GM21390 (cell line): Measurements from ENCODE around the gene TRIM5.
"Not testable (repeated sequence)": the region's sequence is repeated elsewhere in the genome, so short reads cannot be mapped to it uniquely, and the experiment has no call there.

Source experiments
- ATAC-seq: cut with Tn5 transposase; IDR thresholded peaks from one replicate; pipeline ENCODE4 v1.9.1; 2021; ENCODE audit not compliant: unreplicated experiment

Gene TRIM5

GRCh38 chr11:5690216-5690615, 5.3 kb upstream of the TRIM5 start:
- no peak for ATAC-seq

GRCh38 chr11:5689551-5689983, 4.7 kb upstream of the TRIM5 start, which contains the start of gene TRIM22:
Gene TRIM22, plus strand, starts transcription at chr11:5689790. Its CDS starts 6,443 bp downstream, at chr11:5696233.
- peak; percentile 71 for ATAC-seq

- no peak for ATAC-seq
These were observed 3.6 kb upstream of the TRIM5 start for GRCh38 chr11:5688482-5688881.

GRCh38 chr11:5686426-5686825, 1.6 kb upstream of the TRIM5 start:
- ATAC-seq: no peak

GRCh38 chr11:5684036-5684645, 733 bp downstream of the TRIM5 start:
- ATAC-seq: peak; percentile 12

- ATAC-seq: not testable (repeated sequence)
These were observed 1.3 kb downstream of the TRIM5 start for GRCh38 chr11:5683620-5684019.

- ATAC-seq: not testable (repeated sequence)
These were observed 1.9 kb downstream of the TRIM5 start for GRCh38 chr11:5682890-5683441.

- ATAC-seq: no peak
These were observed 5.1 kb downstream of the TRIM5 start for GRCh38 chr11:5679811-5680210.

GRCh38 chr11:5674391-5674790, 10.5 kb downstream of the TRIM5 start:
- ATAC-seq: no peak

GRCh38 chr11:5671831-5672230, 13.0 kb downstream of the TRIM5 start:
- no peak for ATAC-seq

- no peak for ATAC-seq
These were observed 18.5 kb downstream of the TRIM5 start for GRCh38 chr11:5666402-5666793.

GRCh38 chr11:5665746-5666401, 19.0 kb downstream of the TRIM5 start:
- ATAC-seq: no peak

- no peak for ATAC-seq
These were observed 19.8 kb downstream of the TRIM5 start for GRCh38 chr11:5665051-5665570.

GRCh38 chr11:5663511-5663910, 21.4 kb downstream of the TRIM5 start:
- ATAC-seq: no peak

GRCh38 chr11:5658318-5658717, 26.6 kb downstream of the TRIM5 start:
- no peak for ATAC-seq

GRCh38 chr11:5656956-5657355, 27.9 kb downstream of the TRIM5 start:
- ATAC-seq: not testable (repeated sequence)

GRCh38 chr11:5655474-5655873, 29.4 kb downstream of the TRIM5 start:
- ATAC-seq: no peak

GRCh38 chr11:5646139-5646538, 38.7 kb downstream of the TRIM5 start:
- no peak for ATAC-seq

GRCh38 chr11:5643585-5643984, 41.3 kb downstream of the TRIM5 start:
- no peak for ATAC-seq

GRCh38 chr11:5639953-5640352, 44.9 kb downstream of the TRIM5 start:
- ATAC-seq: no peak

GRCh38 chr11:5631969-5632635, 52.8 kb downstream of the TRIM5 start:
- peak; percentile 98 for ATAC-seq

- ATAC-seq: peak; percentile 17
These were observed 53.5 kb downstream of the TRIM5 start for GRCh38 chr11:5631417-5631816.
